ENCODE data around the gene TMEM143. TPM values are rescaled to one million over a fixed set of nuclear protein-coding genes. Genes with fewer than 3 reads are reported as not detected.

Gene TMEM143
- total and polyA plus RNA-seq, 2 experiments from 2014 or later = 29.8 to 38.5 TPM

- TF ChIP-seq, protein P1, sequence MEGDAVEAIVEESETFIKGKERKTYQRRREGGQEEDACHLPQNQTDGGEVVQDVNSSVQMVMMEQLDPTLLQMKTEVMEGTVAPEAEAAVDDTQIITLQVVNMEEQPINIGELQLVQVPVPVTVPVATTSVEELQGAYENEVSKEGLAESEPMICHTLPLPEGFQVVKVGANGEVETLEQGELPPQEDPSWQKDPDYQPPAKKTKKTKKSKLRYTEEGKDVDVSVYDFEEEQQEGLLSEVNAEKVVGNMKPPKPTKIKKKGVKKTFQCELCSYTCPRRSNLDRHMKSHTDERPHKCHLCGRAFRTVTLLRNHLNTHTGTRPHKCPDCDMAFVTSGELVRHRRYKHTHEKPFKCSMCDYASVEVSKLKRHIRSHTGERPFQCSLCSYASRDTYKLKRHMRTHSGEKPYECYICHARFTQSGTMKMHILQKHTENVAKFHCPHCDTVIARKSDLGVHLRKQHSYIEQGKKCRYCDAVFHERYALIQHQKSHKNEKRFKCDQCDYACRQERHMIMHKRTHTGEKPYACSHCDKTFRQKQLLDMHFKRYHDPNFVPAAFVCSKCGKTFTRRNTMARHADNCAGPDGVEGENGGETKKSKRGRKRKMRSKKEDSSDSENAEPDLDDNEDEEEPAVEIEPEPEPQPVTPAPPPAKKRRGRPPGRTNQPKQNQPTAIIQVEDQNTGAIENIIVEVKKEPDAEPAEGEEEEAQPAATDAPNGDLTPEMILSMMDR (IDR thresholded peaks at IDR 0.05; ENCODE audit: low read depth, low read length) = no peak
Observed at GRCh38 chr19:48385461-48386087, 21.8 kb upstream of the TMEM143 start.

DNA sequence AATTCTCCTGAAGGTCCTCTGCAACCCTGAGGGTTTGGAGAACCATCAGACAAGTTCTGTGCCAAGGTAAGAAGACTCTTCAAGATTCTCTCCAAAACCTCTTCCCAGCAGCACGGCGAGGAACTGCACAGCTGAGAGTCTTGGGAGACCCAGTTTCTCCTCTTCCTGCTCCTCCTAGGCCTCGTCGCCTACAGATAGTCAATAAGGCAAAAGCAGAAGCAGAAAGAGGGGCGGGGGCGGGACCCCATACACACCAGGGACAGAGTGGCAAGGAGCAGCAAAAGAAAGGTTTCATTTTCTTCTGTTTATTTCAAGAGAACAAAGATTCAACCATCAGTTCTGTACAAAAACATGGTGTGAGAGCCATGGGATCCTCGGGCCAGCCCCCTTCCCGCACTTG, 18.5 kb upstream of the TMEM143 start:
- Histone ChIP-seq H3K9me3 (ENCODE audit: low read depth) (no peaks in the 10 kb centered on the region), H3K36me3 (peaks cover 34% of the 10 kb centered on the region), H3K4me3 (no peak overlapping the region), H3K4me1 (ENCODE audit: low read depth) (no peaks in the 10 kb centered on the region), H3K27ac (peak overlapping the region; percentile 23), H3K27me3 (no peaks in the 10 kb centered on the region)
- TF ChIP-seq, protein P1 (IDR thresholded peaks at IDR 0.05; ENCODE audit: low read depth, low read length) = no peak
- no peak for DNase-seq (ENCODE audit: low read depth in 1 of 2, low spot score in 1 of 2)

More at GRCh38 chr19:48385461-48386087, 21.8 kb upstream of the TMEM143 start:
- Histone ChIP-seq H3K4me3 (no peak overlapping the region), H3K4me1 (ENCODE audit: low read depth) (peaks cover 3% of the 10 kb centered on the region), H3K36me3 (peaks cover 48% of the 10 kb centered on the region), H3K27ac (no peak overlapping the region), H3K27me3 (no peaks in the 10 kb centered on the region), H3K9me3 (ENCODE audit: low read depth) (no peaks in the 10 kb centered on the region)
- no peak for DNase-seq (ENCODE audit: low read depth in 1 of 2, low spot score in 1 of 2)

- TF ChIP-seq, protein P1 (IDR thresholded peaks at IDR 0.05; ENCODE audit: low read depth, low read length) = no peak
- no peaks in the 10 kb centered on the region for H3K9me3 ChIP-seq (ENCODE audit: low read depth)
- no peaks in the 10 kb centered on the region for H3K27me3 ChIP-seq
- H3K36me3 ChIP-seq = peaks cover 30% of the 10 kb centered on the region
- DNase-seq (ENCODE audit: low read depth in 1 of 2, low spot score in 1 of 2) = no peak
- no peak overlapping the region for H3K4me3 ChIP-seq
- H3K4me1 ChIP-seq (ENCODE audit: low read depth) = no peaks in the 10 kb centered on the region
- H3K27ac ChIP-seq = no peak overlapping the region
Observed at GRCh38 chr19:48381178-48381950, 17.6 kb upstream of the TMEM143 start.

- TF ChIP-seq, protein P1 (IDR thresholded peaks at IDR 0.05; ENCODE audit: low read depth, low read length) = no peak
- Histone ChIP-seq H3K4me1 (ENCODE audit: low read depth) (no peaks in the 10 kb centered on the region), H3K9me3 (ENCODE audit: low read depth) (no peaks in the 10 kb centered on the region), H3K27me3 (no peaks in the 10 kb centered on the region), H3K36me3 (peaks cover 14% of the 10 kb centered on the region), H3K27ac (no peak overlapping the region), H3K4me3 (no peak overlapping the region)
- DNase-seq (ENCODE audit: low read depth in 1 of 2, low spot score in 1 of 2) = no peak
Observed at GRCh38 chr19:48379058-48379457, 15.3 kb upstream of the TMEM143 start.

DNA sequence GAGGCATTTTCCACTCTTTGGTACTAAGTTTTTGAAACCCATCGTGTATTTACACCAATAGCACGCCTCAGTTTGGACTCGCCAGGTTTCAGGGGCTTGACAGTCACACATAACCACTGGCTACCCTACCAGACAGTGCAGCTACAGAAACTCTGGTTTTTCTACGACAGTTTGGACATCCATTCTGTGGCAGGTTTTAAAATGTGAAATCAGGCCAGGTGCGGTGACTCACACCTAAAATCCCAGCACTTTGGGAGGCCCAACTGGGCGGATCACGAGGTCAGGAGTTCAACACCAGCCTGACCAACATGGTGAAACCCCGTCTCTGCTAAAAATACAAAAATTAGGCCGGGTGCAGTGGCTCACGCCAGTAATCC, 14.4 kb upstream of the TMEM143 start:
- TF ChIP-seq, protein P1 (IDR thresholded peaks at IDR 0.05; ENCODE audit: low read depth, low read length) = no peak
- Histone ChIP-seq H3K4me3 (no peak overlapping the region), H3K9me3 (ENCODE audit: low read depth) (no peaks in the 10 kb centered on the region), H3K4me1 (ENCODE audit: low read depth) (no peaks in the 10 kb centered on the region), H3K36me3 (peaks cover 6% of the 10 kb centered on the region), H3K27ac (no peak overlapping the region), H3K27me3 (no peaks in the 10 kb centered on the region)
- no peak for DNase-seq (ENCODE audit: low read depth in 1 of 2, low spot score in 1 of 2)
